Cardiac muscle cell (in vitro differentiated cells and primary cell): ENCODE measurements around the gene SHROOM3. TPM values are rescaled to one million over a fixed set of nuclear protein-coding genes. Genes with fewer than 3 reads are reported as not detected.

Experiments used
- DNase-seq, 2 donors: peaks; one replicate each; pipeline versions ENCODE4 v3.0.0 to v3.0.0-alpha.2; 2010 to 2017; ENCODE audit warnings: low read depth in 1 of 2, low spot score in 1 of 2
- H3K27ac ChIP-seq: fragments of 200-600 bp; sonication (generic); 2 replicates; pipeline ENCODE4 v1.5.1; 2016
- H3K27me3 ChIP-seq: fragments of 200-600 bp; sonication (generic); 2 replicates; pipeline ENCODE4 v1.6.0; 2016; ENCODE audit warnings: control low read depth
- H3K36me3 ChIP-seq: fragments of 200-600 bp; sonication (generic); 2 replicates; pipeline ENCODE4 v1.5.1; 2016; ENCODE audit warnings: control low read depth
- H3K4me1 ChIP-seq: fragments of 200-600 bp; sonication (generic); 2 replicates; pipeline ENCODE4 v1.8.1; 2017; ENCODE audit warnings: low read depth, mild to moderate bottlenecking, mixed run types
- H3K4me3 ChIP-seq: fragments of 200-600 bp; sonication (generic); 2 replicates; pipeline ENCODE4 v1.5.1; 2016; ENCODE audit warnings: mild to moderate bottlenecking
- H3K9me3 ChIP-seq: fragments of 200-600 bp; sonication (generic); 2 replicates; pipeline ENCODE4 v1.5.1; 2017; ENCODE audit warnings: low read depth, mild to moderate bottlenecking, control low read depth
- polyA plus RNA-seq: library from polyadenylated mRNA; unstranded; fragments of >200 nt; fragmentation: Nextera tagmentation; extraction: Ambion mirVana; gene quantifications from 2 replicates; pipeline ENCODE4 v1.2.1, GENCODE V29; 2016
- total RNA-seq: library from RNA; depleted of rRNA; stranded (reverse); fragments of >200 nt; gene quantifications from 2 replicates; pipeline ENCODE4 v1.2.3, GENCODE V29; 2016
- TF ChIP-seq, protein P1 (sequence below): IDR thresholded peaks from 2 replicates; pipeline ENCODE4 v1.5.1; 2012; ENCODE audit warnings: low read depth, mild to moderate bottlenecking, low read length

SHROOM3 gene
- total and polyA plus RNA-seq, 2 experiments from 2014 or later = 13.7 to 47.7 TPM

DNA sequence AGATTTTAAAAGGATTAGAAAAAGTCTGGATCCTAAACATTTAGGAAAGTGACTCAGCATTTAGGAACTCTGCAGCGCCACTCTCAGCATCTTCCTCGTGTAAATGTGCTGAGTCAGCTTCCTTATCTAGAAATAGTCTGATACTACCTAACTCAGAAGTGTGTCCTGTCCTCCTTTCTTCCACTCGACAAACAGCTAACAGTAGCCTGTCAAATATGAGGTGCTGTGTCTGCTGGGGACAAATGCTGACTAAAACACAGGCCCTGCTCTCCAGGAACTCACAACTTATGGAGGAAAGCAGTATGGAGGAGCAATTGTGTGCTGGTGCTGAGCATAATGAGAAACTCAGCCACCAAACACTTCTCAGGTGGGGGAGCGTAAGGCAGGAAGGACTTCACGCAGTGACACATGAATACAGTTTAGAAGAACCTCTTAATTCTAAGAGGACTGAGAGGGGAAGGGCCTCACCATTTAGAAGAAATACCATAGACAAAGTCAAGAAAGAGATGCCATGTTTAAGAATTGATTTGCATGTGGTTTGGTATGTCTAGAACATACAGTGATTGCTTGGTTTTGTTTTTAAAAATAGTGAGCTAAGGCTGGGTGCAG is 337.6 kb downstream of the SHROOM3 start:
- peak in 1 of 2 donors; percentile 82 for DNase-seq
- no peak overlapping the region for H3K4me3 ChIP-seq
- no peaks in the 10 kb centered on the region for H3K27me3 ChIP-seq
- peak overlapping the region; percentile 23 for H3K27ac ChIP-seq
- H3K4me1 ChIP-seq = peaks cover 6% of the 10 kb centered on the region
- TF ChIP-seq, protein P1, sequence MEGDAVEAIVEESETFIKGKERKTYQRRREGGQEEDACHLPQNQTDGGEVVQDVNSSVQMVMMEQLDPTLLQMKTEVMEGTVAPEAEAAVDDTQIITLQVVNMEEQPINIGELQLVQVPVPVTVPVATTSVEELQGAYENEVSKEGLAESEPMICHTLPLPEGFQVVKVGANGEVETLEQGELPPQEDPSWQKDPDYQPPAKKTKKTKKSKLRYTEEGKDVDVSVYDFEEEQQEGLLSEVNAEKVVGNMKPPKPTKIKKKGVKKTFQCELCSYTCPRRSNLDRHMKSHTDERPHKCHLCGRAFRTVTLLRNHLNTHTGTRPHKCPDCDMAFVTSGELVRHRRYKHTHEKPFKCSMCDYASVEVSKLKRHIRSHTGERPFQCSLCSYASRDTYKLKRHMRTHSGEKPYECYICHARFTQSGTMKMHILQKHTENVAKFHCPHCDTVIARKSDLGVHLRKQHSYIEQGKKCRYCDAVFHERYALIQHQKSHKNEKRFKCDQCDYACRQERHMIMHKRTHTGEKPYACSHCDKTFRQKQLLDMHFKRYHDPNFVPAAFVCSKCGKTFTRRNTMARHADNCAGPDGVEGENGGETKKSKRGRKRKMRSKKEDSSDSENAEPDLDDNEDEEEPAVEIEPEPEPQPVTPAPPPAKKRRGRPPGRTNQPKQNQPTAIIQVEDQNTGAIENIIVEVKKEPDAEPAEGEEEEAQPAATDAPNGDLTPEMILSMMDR = no peak
- peaks cover 9% of the 10 kb centered on the region for H3K36me3 ChIP-seq
- no peaks in the 10 kb centered on the region for H3K9me3 ChIP-seq

DNA sequence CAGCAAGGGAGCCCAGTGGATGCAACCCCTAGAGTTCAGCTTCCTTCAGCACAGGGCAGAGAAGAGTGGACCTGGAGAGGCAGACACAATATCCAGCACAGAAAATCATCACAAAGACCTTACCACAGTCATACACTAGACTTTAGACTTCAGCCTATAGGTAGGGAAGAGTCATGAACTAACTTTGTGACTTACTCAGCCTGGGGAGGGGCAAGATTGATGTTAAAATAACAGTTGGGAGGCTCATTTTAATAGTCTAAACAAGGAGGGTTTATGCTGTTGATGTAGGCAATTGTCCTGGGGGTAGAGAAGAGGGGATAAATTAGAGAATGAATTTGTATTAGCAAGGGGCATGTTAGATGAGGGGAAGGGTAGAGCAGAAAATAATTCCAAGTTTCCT is 338.7 kb downstream of the SHROOM3 start:
- H3K4me1 ChIP-seq = peaks cover 3% of the 10 kb centered on the region
- no peak for DNase-seq
- H3K36me3 ChIP-seq = peaks cover 9% of the 10 kb centered on the region
- no peak overlapping the region for H3K27ac ChIP-seq
- no peaks in the 10 kb centered on the region for H3K27me3 ChIP-seq
- TF ChIP-seq, protein P1 = no peak
- H3K9me3 ChIP-seq = no peaks in the 10 kb centered on the region
- no peak overlapping the region for H3K4me3 ChIP-seq

DNA sequence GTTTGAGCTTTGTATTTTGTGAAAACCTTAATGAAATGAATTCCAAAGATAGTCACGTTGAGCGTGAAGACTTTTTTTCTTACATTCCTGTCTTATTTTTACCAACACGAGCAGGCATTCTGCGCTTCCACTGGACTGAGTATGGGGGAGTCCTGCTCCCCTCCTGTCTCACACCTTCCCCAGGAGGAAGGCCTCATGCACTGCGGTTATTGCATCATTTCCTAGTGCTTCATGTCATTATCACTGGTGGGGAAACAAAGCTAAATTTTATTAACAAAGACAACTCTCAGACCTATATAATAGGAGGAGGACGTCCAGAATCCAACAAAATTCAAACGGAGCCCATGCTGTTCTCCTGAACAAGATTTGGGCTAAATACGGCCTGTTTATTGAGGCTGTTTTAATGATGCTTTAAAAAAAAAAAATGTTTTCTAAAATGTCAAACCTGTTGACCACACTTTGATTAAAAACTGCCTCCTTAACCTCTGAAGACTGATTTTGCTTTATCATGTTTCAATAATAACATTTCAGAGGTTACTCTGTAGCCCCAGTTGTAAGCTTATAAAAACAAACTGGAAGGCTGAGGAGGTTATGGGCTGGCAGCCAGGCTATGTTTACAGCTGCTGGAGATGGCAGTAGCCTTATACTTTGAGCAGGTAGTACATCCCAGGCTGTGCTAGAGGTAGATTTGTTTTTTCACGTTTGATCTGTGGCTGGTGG is 344.9 kb downstream of the SHROOM3 start:
- H3K27me3 ChIP-seq = no peaks in the 10 kb centered on the region
- TF ChIP-seq, protein P1 = no peak
- peak in 1 of 2 donors; percentile 30 for DNase-seq
- H3K4me3 ChIP-seq = no peak overlapping the region
- H3K36me3 ChIP-seq = peaks cover 4% of the 10 kb centered on the region
- H3K27ac ChIP-seq = no peak overlapping the region
- no peaks in the 10 kb centered on the region for H3K9me3 ChIP-seq
- no peaks in the 10 kb centered on the region for H3K4me1 ChIP-seq

DNA sequence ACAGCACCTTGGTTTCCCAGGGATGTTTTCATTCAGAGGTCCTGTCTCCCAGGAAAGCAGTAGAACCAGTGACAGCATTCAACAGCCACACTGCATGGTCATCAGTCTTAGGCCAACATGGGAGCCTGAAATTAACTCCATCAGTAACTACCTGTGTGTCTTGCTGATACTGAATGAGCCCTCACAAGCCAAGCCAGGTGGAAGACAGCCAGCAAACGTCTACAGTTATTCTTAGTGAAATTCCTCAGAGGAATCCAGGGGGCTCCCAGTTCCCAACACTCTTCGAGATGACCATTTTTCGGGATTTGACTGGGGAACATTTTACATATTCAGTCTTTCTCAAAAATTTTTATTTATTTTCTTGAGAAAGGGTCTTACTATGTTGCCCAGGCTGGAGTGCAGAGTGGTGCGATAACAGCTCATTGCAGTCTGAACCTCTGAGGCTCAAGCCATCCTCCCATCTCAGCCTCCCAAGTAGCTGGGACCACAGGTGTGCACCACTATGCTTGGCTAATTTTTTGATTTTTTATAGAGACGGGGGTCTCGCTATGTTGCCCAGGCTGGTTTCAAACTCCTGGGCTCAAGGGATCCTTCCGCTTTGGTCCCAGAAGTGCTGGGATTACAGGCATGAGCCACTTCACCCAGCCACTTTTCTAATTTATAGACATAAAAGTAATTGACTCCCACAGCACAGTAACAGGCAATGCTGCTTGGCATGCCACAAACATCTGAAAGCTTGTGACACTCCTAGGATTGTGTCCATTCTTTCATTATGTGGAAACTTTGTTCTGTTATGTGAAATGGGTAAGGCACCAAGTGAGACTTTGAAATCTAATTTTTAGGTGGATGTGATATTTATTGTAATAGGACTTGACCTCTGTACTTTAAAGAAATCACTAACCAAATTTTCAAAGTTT is 346.0 kb downstream of the SHROOM3 start:
- Histone ChIP-seq H3K4me3 (no peak overlapping the region), H3K27me3 (no peaks in the 10 kb centered on the region), H3K36me3 (peaks cover 4% of the 10 kb centered on the region), H3K4me1 (no peaks in the 10 kb centered on the region), H3K27ac (no peak overlapping the region), H3K9me3 (no peaks in the 10 kb centered on the region)
- DNase-seq = no peak
- TF ChIP-seq, protein P1 = no peak

DNA sequence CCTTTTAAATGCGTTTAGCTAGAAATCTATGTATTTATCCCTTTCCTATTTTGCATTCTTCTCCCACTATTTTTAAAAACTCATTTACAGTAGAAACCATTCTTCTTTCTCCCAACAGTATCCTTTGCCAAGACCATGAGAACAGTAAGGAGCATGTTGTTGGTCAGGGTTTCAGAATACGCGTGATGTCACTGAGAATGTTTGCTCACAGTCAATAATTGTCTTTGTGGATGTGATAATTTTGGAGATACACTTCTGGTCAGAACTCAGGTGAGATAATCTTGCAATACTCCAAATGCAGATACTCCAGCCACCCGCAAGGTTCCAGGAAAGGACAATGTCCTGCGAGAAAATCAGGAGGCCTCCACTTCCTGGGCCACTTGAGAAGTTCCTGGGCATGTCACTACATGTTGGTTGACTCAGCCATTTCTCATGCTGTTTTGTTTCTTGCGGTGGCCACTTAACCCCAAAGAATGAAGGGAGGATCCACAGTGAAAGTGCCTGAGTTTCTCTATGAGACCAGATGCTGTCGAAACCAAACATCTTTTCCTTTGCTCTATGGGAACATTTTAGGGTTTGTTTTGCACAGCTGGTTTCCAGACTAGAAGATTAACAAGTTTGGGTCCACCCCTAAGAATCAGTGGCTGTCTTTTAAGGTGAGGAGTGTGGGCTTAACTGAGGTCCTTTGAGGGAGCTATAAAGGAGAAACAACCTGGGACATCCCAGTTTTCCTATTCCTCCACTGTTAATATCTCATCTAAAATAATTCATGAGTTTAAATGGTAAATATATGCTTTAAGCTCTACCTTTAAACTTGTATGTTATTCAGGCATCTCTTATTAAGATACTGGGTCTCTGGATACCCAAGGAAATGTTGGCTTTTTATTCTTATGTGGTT is 346.9 kb downstream of the SHROOM3 start:
- Histone ChIP-seq H3K9me3 (no peaks in the 10 kb centered on the region), H3K4me3 (no peak overlapping the region), H3K27me3 (no peaks in the 10 kb centered on the region), H3K27ac (no peak overlapping the region), H3K4me1 (no peaks in the 10 kb centered on the region), H3K36me3 (peaks cover 4% of the 10 kb centered on the region)
- DNase-seq = peak in 1 of 2 donors; percentile 79
- TF ChIP-seq, protein P1 = no peak
